SK-N-MC (cell line): Measurements from ENCODE around the gene RSF1.
A peak's percentile ranks its signal among the peaks of the same experiment; 100 is the strongest.

ENCODE experiments used
- DNase-seq: peaks from one replicate; pipeline ENCODE4 v3.0.0-alpha.2; 2011; ENCODE audit warnings: low read depth, low spot score
- H3K27ac ChIP-seq: fragments of 200-600 bp; sonication (generic); 2 replicates; pipeline ENCODE4 v1.5.1; 2016; ENCODE audit warnings: mixed run types
- H3K36me3 ChIP-seq: fragments of 200-600 bp; sonication (generic); 2 replicates; pipeline ENCODE4 v1.6.1; 2017; ENCODE audit warnings: antibody characterized with exemption, low read length, mixed read lengths; ENCODE audit not compliant: insufficient read depth
- H3K4me3 ChIP-seq: fragments of 200-600 bp; sonication (generic); 2 replicates; pipeline ENCODE4 v1.5.1; 2016
- H3K9ac ChIP-seq: fragments of 200-600 bp; sonication (generic); 2 replicates; pipeline ENCODE4 v1.8.0; 2017; ENCODE audit warnings: mixed run types, mixed read lengths; ENCODE audit not compliant: insufficient read length
- H3K9me3 ChIP-seq: fragments of 200-600 bp; sonication (generic); 2 replicates; pipeline ENCODE4 v1.6.1; 2017; ENCODE audit warnings: low read depth, mild to moderate bottlenecking, antibody characterized with exemption, low read length, moderate library complexity, mixed read lengths
- EZH2 ChIP-seq: fragments of 200-600 bp; sonication (generic); IDR thresholded peaks from one replicate; pipeline ENCODE4 v1.6.1; 2017; ENCODE audit warnings: antibody characterized with exemption
- FOXP2 ChIP-seq: optimal IDR thresholded peaks from 2 replicates; pipeline ENCODE3; 2011; ENCODE audit warnings: mild to moderate bottlenecking, moderate library complexity; ENCODE audit not compliant: insufficient read depth; ENCODE audit errors: extremely low read length, control extremely low read depth
- POLR2AphosphoS5 ChIP-seq: IDR thresholded peaks from 2 replicates; pipeline ENCODE4 v1.6.1; 2012; ENCODE audit warnings: mild to moderate bottlenecking, low read depth, low read length, borderline replicate concordance

Gene RSF1

GRCh38 chr11:77815459-77815858 is 5.1 kb downstream of the RSF1 start:
- Histone ChIP-seq H3K4me3 (no peak overlapping the region), H3K36me3 (peaks cover 51% of the 10 kb centered on the region), H3K9ac (no peak overlapping the region), H3K27ac (no peak overlapping the region), H3K9me3 (peaks cover 10% of the 10 kb centered on the region; the same call in 1 of the 2 replicates)
- TF ChIP-seq FOXP2 (no peak), EZH2 (no peak), POLR2AphosphoS5 (no peak)
- no peak for DNase-seq

GRCh38 chr11:77814848-77815247 is 5.7 kb downstream of the RSF1 start:
- Histone ChIP-seq H3K4me3 (no peak overlapping the region), H3K27ac (no peak overlapping the region), H3K36me3 (peaks cover 51% of the 10 kb centered on the region), H3K9me3 (peaks cover 10% of the 10 kb centered on the region; the same call in 1 of the 2 replicates), H3K9ac (no peak overlapping the region)
- DNase-seq = no peak
- TF ChIP-seq EZH2 (no peak), FOXP2 (no peak), POLR2AphosphoS5 (no peak)

- no peak for DNase-seq
- no peak for TF ChIP-seq POLR2AphosphoS5
- no peak for TF ChIP-seq EZH2
- TF ChIP-seq FOXP2 = no peak
- peaks cover 10% of the 10 kb centered on the region; the same call in 1 of the 2 replicates for H3K9me3 ChIP-seq
- no peak overlapping the region for H3K4me3 ChIP-seq
- H3K27ac ChIP-seq = no peak overlapping the region
- H3K9ac ChIP-seq = no peak overlapping the region
- peaks cover 51% of the 10 kb centered on the region for H3K36me3 ChIP-seq
Observed at GRCh38 chr11:77813256-77813655, 7.3 kb downstream of the RSF1 start.

- Histone ChIP-seq H3K9ac (no peak overlapping the region), H3K4me3 (no peak overlapping the region), H3K27ac (no peak overlapping the region), H3K36me3 (peaks cover 9% of the 10 kb centered on the region), H3K9me3 (no peaks in the 10 kb centered on the region)
- TF ChIP-seq FOXP2 (no peak), POLR2AphosphoS5 (no peak), EZH2 (no peak)
- DNase-seq = no peak
Observed at GRCh38 chr11:77806993-77807392, 13.5 kb downstream of the RSF1 start.

- DNase-seq = no peak
- H3K9me3 ChIP-seq = no peaks in the 10 kb centered on the region
- H3K36me3 ChIP-seq = peaks cover 3% of the 10 kb centered on the region; the same call in 1 of the 2 replicates
- H3K27ac ChIP-seq = no peak overlapping the region
- no peak overlapping the region for H3K4me3 ChIP-seq
- H3K9ac ChIP-seq = no peak overlapping the region
- TF ChIP-seq FOXP2 (no peak), EZH2 (no peak), POLR2AphosphoS5 (no peak)
Observed at GRCh38 chr11:77806415-77806814, 14.1 kb downstream of the RSF1 start.

GRCh38 chr11:77801477-77801876 is 19.0 kb downstream of the RSF1 start:
- Histone ChIP-seq H3K9me3 (no peaks in the 10 kb centered on the region), H3K27ac (0 out of 2 replicates have a peak overlapping the region, but pooled peaks have one; percentile 19), H3K36me3 (no peaks in the 10 kb centered on the region), H3K9ac (no peak overlapping the region), H3K4me3 (no peak overlapping the region)
- no peak for DNase-seq
- TF ChIP-seq POLR2AphosphoS5 = no peak
- TF ChIP-seq EZH2 = no peak
- no peak for TF ChIP-seq FOXP2

- H3K9ac ChIP-seq = no peak overlapping the region
- DNase-seq = no peak
- H3K27ac ChIP-seq = no peak overlapping the region
- TF ChIP-seq POLR2AphosphoS5 = no peak
- no peak for TF ChIP-seq EZH2
- TF ChIP-seq FOXP2 = no peak
- H3K9me3 ChIP-seq = no peaks in the 10 kb centered on the region
- no peaks in the 10 kb centered on the region for H3K36me3 ChIP-seq
- no peak overlapping the region for H3K4me3 ChIP-seq
Observed at GRCh38 chr11:77800449-77800848, 20.1 kb downstream of the RSF1 start.

GRCh38 chr11:77799338-77799737 is 21.2 kb downstream of the RSF1 start:
- Histone ChIP-seq H3K9ac (no peak overlapping the region), H3K36me3 (no peaks in the 10 kb centered on the region), H3K9me3 (no peaks in the 10 kb centered on the region), H3K4me3 (no peak overlapping the region), H3K27ac (peak overlapping the region; percentile 16; the same call in 1 of the 2 replicates)
- DNase-seq = no peak
- no peak for TF ChIP-seq FOXP2
- no peak for TF ChIP-seq POLR2AphosphoS5
- no peak for TF ChIP-seq EZH2

- H3K9ac ChIP-seq = no peak overlapping the region
- no peak overlapping the region for H3K27ac ChIP-seq
- peaks cover 4% of the 10 kb centered on the region for H3K9me3 ChIP-seq
- H3K4me3 ChIP-seq = no peak overlapping the region
- TF ChIP-seq POLR2AphosphoS5 (no peak), FOXP2 (no peak), EZH2 (no peak)
- peaks cover 11% of the 10 kb centered on the region for H3K36me3 ChIP-seq
- no peak for DNase-seq
Observed at GRCh38 chr11:77793972-77794371, 26.6 kb downstream of the RSF1 start.
